GM10248 (cell line): ENCODE data around the gene NUP205.

ENCODE experiments used
- CTCF ChIA-PET: fragments of 300-600 bp; sonication (Branson Sonifier 250); formaldehyde crosslinking; extraction: SDS; loops from one replicate; lab custom pipeline; 2021; ENCODE audit warnings: antibody characterized with exemption; lab: Yijun Ruan, JAX
- POLR2A ChIA-PET: fragments of 350-650 bp; sonication (Branson Sonifier 250); formaldehyde crosslinking; extraction: SDS; loops from one replicate; lab custom pipeline; 2020; ENCODE audit warnings: antibody characterized with exemption; lab: Yijun Ruan, JAX
- DNase-seq: peaks from one replicate; pipeline ENCODE4 v3.0.0; 2012; ENCODE audit errors: extremely low spot score
- TF ChIP-seq, protein P1 (sequence below): IDR thresholded peaks from 2 replicates; pipeline ENCODE4 v1.5.1; 2012; ENCODE audit warnings: mild to moderate bottlenecking, low read depth; ENCODE audit errors: extremely low read depth, missing control alignments, control extremely low read depth

Gene NUP205

DNA sequence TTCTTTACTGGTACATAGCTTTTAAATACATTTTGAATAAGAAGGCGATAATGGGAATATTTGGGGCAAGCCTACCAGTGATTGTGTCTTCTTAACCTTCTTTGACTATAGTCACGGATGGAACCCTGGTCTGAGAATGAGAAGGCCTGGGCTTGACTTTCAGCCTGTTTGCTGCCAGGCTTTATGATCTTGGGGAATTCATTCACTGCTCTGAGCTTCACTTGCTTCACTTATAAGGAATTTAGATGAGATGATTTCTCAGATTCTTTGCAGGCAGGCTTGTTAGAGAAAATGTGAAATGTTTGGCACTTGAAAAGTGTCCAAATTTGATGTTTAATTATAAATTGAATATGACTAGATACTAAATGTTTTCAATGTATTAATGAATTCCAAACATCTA, 42.5 kb downstream of the NUP205 start:
- TF ChIP-seq, protein P1, sequence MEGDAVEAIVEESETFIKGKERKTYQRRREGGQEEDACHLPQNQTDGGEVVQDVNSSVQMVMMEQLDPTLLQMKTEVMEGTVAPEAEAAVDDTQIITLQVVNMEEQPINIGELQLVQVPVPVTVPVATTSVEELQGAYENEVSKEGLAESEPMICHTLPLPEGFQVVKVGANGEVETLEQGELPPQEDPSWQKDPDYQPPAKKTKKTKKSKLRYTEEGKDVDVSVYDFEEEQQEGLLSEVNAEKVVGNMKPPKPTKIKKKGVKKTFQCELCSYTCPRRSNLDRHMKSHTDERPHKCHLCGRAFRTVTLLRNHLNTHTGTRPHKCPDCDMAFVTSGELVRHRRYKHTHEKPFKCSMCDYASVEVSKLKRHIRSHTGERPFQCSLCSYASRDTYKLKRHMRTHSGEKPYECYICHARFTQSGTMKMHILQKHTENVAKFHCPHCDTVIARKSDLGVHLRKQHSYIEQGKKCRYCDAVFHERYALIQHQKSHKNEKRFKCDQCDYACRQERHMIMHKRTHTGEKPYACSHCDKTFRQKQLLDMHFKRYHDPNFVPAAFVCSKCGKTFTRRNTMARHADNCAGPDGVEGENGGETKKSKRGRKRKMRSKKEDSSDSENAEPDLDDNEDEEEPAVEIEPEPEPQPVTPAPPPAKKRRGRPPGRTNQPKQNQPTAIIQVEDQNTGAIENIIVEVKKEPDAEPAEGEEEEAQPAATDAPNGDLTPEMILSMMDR = no peak
- no peak for DNase-seq
- ChIA-PET POLR2A (no interaction called here), CTCF (interaction anchor here (1.1 to 1.2 kb wide), 2 partner anchors 33 to 325 kb away, joined by 3 read pairs; no protein-coding TSS in a partner anchor)

DNA sequence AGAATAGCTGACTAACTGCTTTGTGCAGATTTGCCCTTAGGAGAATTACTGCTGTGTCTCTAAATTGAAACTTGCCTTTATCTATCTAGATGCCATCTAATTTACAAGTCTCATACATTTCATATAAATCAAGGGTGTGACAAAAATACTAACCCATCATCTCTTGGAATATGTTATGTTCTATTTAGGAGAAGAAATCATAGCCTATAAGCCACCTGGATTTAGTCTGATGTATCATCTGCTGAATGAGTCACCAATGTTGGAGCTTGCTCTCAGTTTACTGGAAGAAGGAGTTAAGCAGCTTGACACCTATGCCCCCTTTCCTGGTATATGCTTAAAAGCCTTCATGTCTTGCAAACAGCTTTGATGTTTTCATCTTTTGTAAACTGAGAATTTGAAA, 43.5 kb downstream of the NUP205 start:
- ChIA-PET POLR2A (no interaction called here), CTCF (interaction anchor here (0.9 to 2.2 kb wide), 3 partner anchors 9 to 37 kb away, joined by 3 to 6 read pairs (median 3); no protein-coding TSS in a partner anchor)
- TF ChIP-seq, protein P1 = no peak
- DNase-seq = no peak

DNA sequence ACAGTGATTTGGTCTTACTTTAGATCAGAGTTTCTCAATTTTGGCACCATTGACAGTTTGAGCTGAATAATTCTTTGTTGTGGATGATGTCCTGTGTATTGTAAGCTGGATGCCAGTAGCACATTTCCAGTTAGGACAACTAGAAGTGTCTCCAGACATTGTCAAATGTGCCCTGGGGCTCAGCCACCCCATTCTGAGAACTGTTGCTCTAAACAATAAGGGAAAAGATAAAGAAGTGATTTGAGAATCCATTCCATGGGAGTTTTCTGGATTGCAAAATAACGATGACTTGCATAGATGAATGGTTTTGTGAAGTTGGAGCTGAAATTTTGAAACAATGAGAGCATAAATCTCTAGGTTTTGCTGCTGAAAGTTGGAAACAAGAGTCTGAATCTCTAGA, 44.6 kb downstream of the NUP205 start:
- POLR2A ChIA-PET = no interaction called here
- CTCF ChIA-PET = interaction anchor here (0.9 to 2.2 kb wide), 6 partner anchors 9 to 82 kb away, joined by 3 to 6 read pairs (median 4); partner anchors contain the start of gene STMP1
- TF ChIP-seq, protein P1 = no peak
- no peak for DNase-seq

GRCh38 chr7:135616136-135616535, 58.4 kb downstream of the NUP205 start:
- DNase-seq = no peak
- TF ChIP-seq, protein P1 = no peak
- ChIA-PET POLR2A (no interaction called here), CTCF (interaction anchor here (1.0 to 1.6 kb wide), 6 partner anchors 11 to 335 kb away, joined by 3 to 12 read pairs (median 3); no protein-coding TSS in a partner anchor)

DNA sequence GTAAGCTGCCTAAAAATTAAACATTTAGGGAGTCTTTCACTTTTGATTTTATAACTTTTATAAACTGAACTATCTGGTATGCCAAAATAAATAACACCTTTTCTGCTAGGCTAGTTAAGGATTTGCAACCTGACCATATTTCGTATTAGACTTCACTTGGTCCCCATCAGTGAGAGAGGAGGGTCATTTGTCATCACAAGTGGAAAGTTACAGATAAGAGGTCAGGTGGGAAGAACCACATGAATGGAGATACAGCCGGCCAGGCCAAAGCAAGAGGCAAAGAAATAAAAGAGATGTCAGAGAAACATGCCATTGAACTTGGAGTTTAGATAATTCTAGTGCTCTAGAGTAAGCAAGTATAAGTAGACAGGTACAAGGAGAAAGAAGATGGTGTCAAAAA, 60.1 kb downstream of the NUP205 start:
- TF ChIP-seq, protein P1 = no peak
- ChIA-PET POLR2A (no interaction called here), CTCF (interaction anchor here (2.4 kb wide), 1 partner anchor 337 kb away, joined by 7 read pairs; no protein-coding TSS in a partner anchor)
- no peak for DNase-seq

GRCh38 chr7:135618510-135618909, 60.8 kb downstream of the NUP205 start:
- ChIA-PET POLR2A (no interaction called here), CTCF (interaction anchor here (1.1 to 4.8 kb wide), 3 partner anchors 9 to 338 kb away, joined by 5 to 49 read pairs (median 7); no protein-coding TSS in a partner anchor)
- no peak for DNase-seq
- TF ChIP-seq, protein P1 = no peak
